A549 (cell line): ENCODE results near the gene ANKK1. TPM values are rescaled to one million over a fixed set of nuclear protein-coding genes. Genes with fewer than 3 reads are reported as not detected.

Source experiments
- ATAC-seq, 2 experiments: fragments of 200-7000 bp in 1 of 2; fragments of >200 bp in 1 of 2; cut with Nextera tagmentation in 1 of 2; cut with Tn5 transposase in 1 of 2; 3 replicates each; pipeline versions ENCODE4 v1.8.0 to v1.9.1; 2018 to 2020; ENCODE audit warnings: mild to moderate bottlenecking in 1 of 2, moderate library complexity in 1 of 2
- CTCF ChIA-PET: fragments of 300-600 bp; sonication (Branson Sonifier 250); formaldehyde crosslinking; extraction: SDS; loops from one replicate; lab custom pipeline; 2021; ENCODE audit warnings: antibody characterized with exemption, inconsistent platforms; lab: Yijun Ruan, JAX
- POLR2A ChIA-PET: fragments of 350-600 bp; formaldehyde crosslinking; extraction: SDS; loops from one replicate; lab custom pipeline; 2021; ENCODE audit warnings: antibody characterized with exemption, inconsistent platforms; lab: Yijun Ruan, JAX
- DNase-seq, 2 experiments: peaks; one replicate each; pipeline versions ENCODE4 v3.0.0 to v3.0.0-alpha.2; 2011 to 2016; ENCODE audit warnings: low read depth in 1 of 2, low spot score in 1 of 2
- FAIRE-seq: peaks from 2 replicates; lab custom pipeline; 2011; peaks lifted over from hg19 to GRCh38; lab: Jason Lieb, UNC
- H3K27ac ChIP-seq, 2 experiments: fragments of >200 bp; sonication (Bioruptor Twin); formaldehyde crosslinking; 3 replicates each; pipeline ENCODE4 v1.5.1; 2016 to 2017
- H3K4me1 ChIP-seq: fragments of >200 bp; sonication (Bioruptor Twin); formaldehyde crosslinking; 3 replicates; pipeline ENCODE4 v1.6.1; 2016
- H3K4me2 ChIP-seq: fragments of >200 bp; sonication (Bioruptor Twin); formaldehyde crosslinking; 3 replicates; pipeline ENCODE4 v1.6.1; 2016
- H3K4me3 ChIP-seq: fragments of >200 bp; sonication (Bioruptor Twin); formaldehyde crosslinking; 3 replicates; pipeline ENCODE4 v1.5.1; 2016
- H3K9me3 ChIP-seq: fragments of >200 bp; sonication (Bioruptor Twin); formaldehyde crosslinking; 3 replicates; pipeline ENCODE4 v1.6.1; 2016
- BHLHE40 ChIP-seq: IDR thresholded peaks from 2 replicates; pipeline ENCODE4 v1.6.1; 2012; ENCODE audit warnings: low read depth, low read length, inconsistent platforms
- CBX2 ChIP-seq: fragments of 200-600 bp; sonication (generic); IDR thresholded peaks from 2 replicates; pipeline ENCODE4 v1.6.1; 2016; ENCODE audit warnings: low read depth, mild to moderate bottlenecking, borderline replicate concordance
- CBX8 ChIP-seq: fragments of 200-600 bp; sonication (generic); IDR thresholded peaks from 2 replicates; pipeline ENCODE4 v1.6.1; 2016
- CHD2 ChIP-seq: fragments of 150-350 bp; IDR thresholded peaks from 2 replicates; pipeline ENCODE4 v1.6.1; 2014; ENCODE audit warnings: low read length; ENCODE audit not compliant: partially characterized antibody
- CHD4 ChIP-seq: fragments of 200-600 bp; sonication (generic); IDR thresholded peaks from 2 replicates; pipeline ENCODE4 v1.6.1; 2016; ENCODE audit warnings: antibody characterized with exemption, mild to moderate bottlenecking, borderline replicate concordance
- ELK1 ChIP-seq: fragments of 150-350 bp; IDR thresholded peaks from 2 replicates; pipeline ENCODE4 v1.6.1; 2014; ENCODE audit warnings: low read depth, mild to moderate bottlenecking, low read length
- EP300 ChIP-seq, 2 experiments: fragments of >200 bp; sonication (Bioruptor Twin); formaldehyde crosslinking; IDR thresholded peaks; 2 replicates in 1 of 2; 3 replicates in 1 of 2; pipeline ENCODE4 v1.6.1; 2016 to 2017
- ESRRA ChIP-seq: fragments of 150-350 bp; IDR thresholded peaks from 2 replicates; pipeline ENCODE4 v1.6.1; 2014; ENCODE audit warnings: mild to moderate bottlenecking, low read length, borderline replicate concordance
- FOSB ChIP-seq: fragments of 250-450 bp; sonication (Bioruptor Pico); IDR thresholded peaks from 2 replicates; pipeline ENCODE4 v1.5.0; 2020; ENCODE audit warnings: mild to moderate bottlenecking, moderate library complexity
- GATA3 ChIP-seq: IDR thresholded peaks from 2 replicates; pipeline ENCODE4 v1.6.1; 2012; ENCODE audit warnings: borderline replicate concordance
- HDAC2 ChIP-seq: fragments of 200-600 bp; sonication (generic); IDR thresholded peaks from 2 replicates; pipeline ENCODE4 v1.6.1; 2016
- HMGXB4 ChIP-seq: fragments of 250-450 bp; sonication (Bioruptor Pico); IDR thresholded peaks from 2 replicates; pipeline ENCODE4 v1.5.0; 2021; ENCODE audit warnings: mild to moderate bottlenecking, moderate library complexity, borderline replicate concordance
- HOXA7 ChIP-seq: fragments of 250-450 bp; sonication (Bioruptor Pico); IDR thresholded peaks from 2 replicates; pipeline ENCODE4 v1.5.0; 2020; ENCODE audit warnings: mild to moderate bottlenecking, moderate library complexity
- HOXB13 ChIP-seq: fragments of 250-450 bp; sonication (Bioruptor Pico); IDR thresholded peaks from 2 replicates; pipeline ENCODE4 v1.5.0; 2020; ENCODE audit warnings: low read depth, mild to moderate bottlenecking, moderate library complexity
- HOXB5 ChIP-seq: fragments of 250-450 bp; sonication (Bioruptor Pico); IDR thresholded peaks from 2 replicates; pipeline ENCODE4 v1.5.0; 2020; ENCODE audit warnings: mild to moderate bottlenecking, moderate library complexity
- JUN ChIP-seq, 2 experiments: fragments of >200 bp; sonication (Bioruptor Twin); formaldehyde crosslinking; IDR thresholded peaks; 2 replicates in 1 of 2; 3 replicates in 1 of 2; pipeline ENCODE4 v1.6.1; 2016 to 2017
- KDM1A ChIP-seq: fragments of 200-600 bp; sonication (generic); IDR thresholded peaks from 2 replicates; pipeline ENCODE4 v1.6.1; 2016; ENCODE audit warnings: low read depth, mild to moderate bottlenecking
- KDM5A ChIP-seq: fragments of 200-600 bp; sonication (generic); IDR thresholded peaks from 2 replicates; pipeline ENCODE4 v1.6.1; 2016; ENCODE audit warnings: antibody characterized with exemption, mild to moderate bottlenecking
- MAFK ChIP-seq: fragments of 450-650 bp; IDR thresholded peaks from 2 replicates; pipeline ENCODE4 v1.6.1; 2014; ENCODE audit not compliant: partially characterized antibody
- MAZ ChIP-seq: fragments of 150-350 bp; IDR thresholded peaks from 2 replicates; pipeline ENCODE4 v1.6.1; 2014; ENCODE audit warnings: antibody characterized with exemption, low read depth, low read length, borderline replicate concordance
- MYC ChIP-seq: IDR thresholded peaks from 2 replicates; pipeline ENCODE4 v1.6.1; 2012; ENCODE audit warnings: mild to moderate bottlenecking, inconsistent platforms, low read length, improper control_type of control experiment, borderline replicate concordance
- NFE2L2 ChIP-seq: fragments of 150-350 bp; conservative IDR thresholded peaks from 2 replicates; pipeline ENCODE4 v1.6.1; 2014; ENCODE audit warnings: low read length
- POLR2A ChIP-seq: IDR thresholded peaks from 2 replicates; pipeline ENCODE4 v1.6.1; 2012; ENCODE audit warnings: mild to moderate bottlenecking, low read length
- POLR2AphosphoS2 ChIP-seq: conservative IDR thresholded peaks from 2 replicates; pipeline ENCODE4 v1.6.1; 2012; ENCODE audit warnings: low read length, improper control_type of control experiment, inconsistent platforms
- RARB ChIP-seq: fragments of 250-450 bp; sonication (Bioruptor Pico); IDR thresholded peaks from 2 replicates; pipeline ENCODE4 v1.8.0; 2021; ENCODE audit warnings: mild to moderate bottlenecking, moderate library complexity
- REST ChIP-seq: fragments of 200-600 bp; sonication (generic); IDR thresholded peaks from 2 replicates; pipeline ENCODE4 v1.6.1; 2016; ENCODE audit warnings: antibody characterized with exemption, mild to moderate bottlenecking, moderate library complexity
- RFX5 ChIP-seq: fragments of 450-650 bp; IDR thresholded peaks from 2 replicates; pipeline ENCODE4 v1.7.1; 2014; ENCODE audit warnings: antibody characterized with exemption, mild to moderate bottlenecking, moderate library complexity
- RNF2 ChIP-seq: fragments of 200-600 bp; sonication (generic); IDR thresholded peaks from 2 replicates; pipeline ENCODE4 v1.6.1; 2016; ENCODE audit warnings: low read depth, mild to moderate bottlenecking, antibody characterized with exemption, moderate library complexity, borderline replicate concordance
- ZC3H11A ChIP-seq: fragments of 450-650 bp; IDR thresholded peaks from 2 replicates; pipeline ENCODE4 v1.6.1; 2014; ENCODE audit warnings: antibody characterized with exemption, mild to moderate bottlenecking
- ZFP36 ChIP-seq: fragments of 450-650 bp; IDR thresholded peaks from 2 replicates; pipeline ENCODE4 v1.6.1; 2014; ENCODE audit warnings: borderline replicate concordance; ENCODE audit not compliant: partially characterized antibody
- WGBS: methylation state at CpG from one replicate; pipeline ENCODE4 v1.1.6; 2017; ENCODE audit errors: missing lambda C conversion rate; 5-methylcytosine and 5-hydroxymethylcytosine counted together
- polyA minus RNA-seq: library from RNA; depleted of rRNA, polyadenylated mRNA; stranded (reverse); fragments of >200 nt; gene quantifications from 2 replicates; pipeline ENCODE4 v1.2.3, GENCODE V29; 2011; rRNA and poly(A)+ RNA removed
- polyA plus RNA-seq, 4 experiments: library from polyadenylated mRNA; depleted of rRNA in 3 of 4; stranded (reverse); fragments of >200 nt; fragmentation: RNase III in 1 of 4; extraction: RNeasy Plus Mini Kit Qiagen cat#74134 plus additional on column Dnase treatment in 1 of 4; gene quantifications; 2 replicates in 3 of 4; 3 replicates in 1 of 4; pipeline ENCODE4 v1.2.3, GENCODE V29; 2011 to 2017

Gene ANKK1
- polyA plus RNA-seq (2011; rRNA removed) (0.08 and 0.16 TPM in 2 replicates), polyA plus RNA-seq (2017; fragmentation: RNase III; extraction: RNeasy Plus Mini Kit Qiagen cat#74134 plus additional on column Dnase treatment) (0.03 TPM in 1 of 3 replicates, not detected in the others), polyA minus RNA-seq (0.24 and 0.25 TPM in 2 replicates)
- polyA plus RNA-seq (2012; cell fraction: cytosol; rRNA removed): 0.04 and 0.05 TPM in 2 replicates
- 0.31 and 1.1 TPM in 2 replicates for polyA plus RNA-seq (2012; cell fraction: nucleus; rRNA removed)

GRCh38 chr11:113387605-113388211, at the start of gene ANKK1:
TSS of gene ANKK1 (plus strand) at chr11:113387779. CDS start at chr11:113387885, 106 bp downstream.
- 92% methylated on average over 2 of the region's 46 CpGs for WGBS
- FAIRE-seq (no peak), ATAC-seq (no peak), DNase-seq (no peak)
- Histone ChIP-seq H3K4me2 (no peak within 1 kb of the TSS), H3K27ac (no peak within 1 kb of the TSS), H3K9me3 (no peaks in the 10 kb centered on the region), H3K4me3 (no peak within 1 kb of the TSS), H3K4me1 (no peaks in the 10 kb centered on the region)
- CTCF ChIA-PET: no interaction called here
- TF ChIP-seq KDM5A (no peak), POLR2AphosphoS2 (no peak), ZFP36 (no peak), GATA3 (no peak), HOXB5 (CRISPR knock-in tag) (no peak), HOXB13 (CRISPR knock-in tag) (no peak), CBX2 (no peak), JUN (IDR thresholded peaks at IDR 0.05) (no peak), HOXA7 (CRISPR knock-in tag) (no peak), BHLHE40 (no peak), ESRRA (no peak), HMGXB4 (CRISPR knock-in tag) (no peak), CBX8 (no peak), MAFK (no peak), HDAC2 (no peak), EP300 (IDR thresholded peaks at IDR 0.05) (no peak), MAZ (no peak), CHD4 (no peak), ELK1 (no peak), ZC3H11A (no peak)
- POLR2A ChIA-PET: no interaction called here

- no peak overlapping the region for H3K4me2 ChIP-seq
- no peaks in the 10 kb centered on the region for H3K4me1 ChIP-seq
- TF ChIP-seq POLR2A (no peak), RFX5 (no peak), ESRRA (no peak), RNF2 (no peak), NFE2L2 (no peak), RARB (CRISPR knock-in tag) (no peak), CHD2 (no peak), FOSB (CRISPR knock-in tag) (no peak), ZFP36 (no peak), MYC (no peak), KDM1A (no peak), MAFK (no peak), REST (no peak)
- CTCF ChIA-PET: no interaction called here
- POLR2A ChIA-PET: no interaction called here
- no peaks in the 10 kb centered on the region for H3K9me3 ChIP-seq
- 85% methylated on average over 4 of the region's 4 CpGs for WGBS
- DNase-seq (no peak), FAIRE-seq (no peak), ATAC-seq (no peak)
- no peak overlapping the region for H3K27ac ChIP-seq
- no peak overlapping the region for H3K4me3 ChIP-seq
Measured at GRCh38 chr11:113338730-113339129, 48.8 kb upstream of the ANKK1 start.
